Measurements from ENCODE around the gene MYEF2.

The MYEF2 gene

DNA sequence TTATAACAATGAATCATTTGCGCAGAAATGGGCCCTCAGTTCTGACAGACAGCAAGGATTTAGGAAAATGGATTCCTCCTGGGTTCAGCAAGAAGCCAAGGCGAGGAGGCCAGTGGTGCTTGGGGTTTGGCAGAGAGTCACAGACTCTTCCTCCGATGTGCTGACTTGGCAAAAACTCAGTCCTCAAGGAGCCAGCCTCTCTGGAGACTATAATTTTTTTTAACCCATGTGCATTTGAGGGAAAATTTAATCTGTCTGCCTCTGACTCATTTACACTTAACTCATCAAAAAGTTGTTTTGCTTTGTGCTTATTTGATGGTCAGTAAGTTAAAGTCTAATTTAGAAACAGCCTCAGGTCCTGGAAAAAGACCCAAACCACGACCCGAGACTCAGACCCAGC lies 91.5 kb downstream of the MYEF2 start:
- Histone ChIP-seq H3K27me3 (replicated peaks; ENCODE audit: control insufficient read depth, insufficient read depth, low read length) (peaks cover 24% of the 10 kb centered on the region), H3K9me3 (ENCODE audit: control insufficient read depth, low read length) (no peaks in the 10 kb centered on the region), H3K4me1 (ENCODE audit: control insufficient read depth, insufficient read depth, low read length) (peaks cover 39% of the 10 kb centered on the region), H3K36me3 (ENCODE audit: control insufficient read depth, insufficient read depth, low read length, severe bottlenecking) (no peaks in the 10 kb centered on the region), H3K9ac (ENCODE audit: low read length) (no peak overlapping the region), H3K4me3 (ENCODE audit: low read length) (no peak overlapping the region)
- peak; percentile 21 for DNase-seq (ENCODE audit: low read depth)

DNA sequence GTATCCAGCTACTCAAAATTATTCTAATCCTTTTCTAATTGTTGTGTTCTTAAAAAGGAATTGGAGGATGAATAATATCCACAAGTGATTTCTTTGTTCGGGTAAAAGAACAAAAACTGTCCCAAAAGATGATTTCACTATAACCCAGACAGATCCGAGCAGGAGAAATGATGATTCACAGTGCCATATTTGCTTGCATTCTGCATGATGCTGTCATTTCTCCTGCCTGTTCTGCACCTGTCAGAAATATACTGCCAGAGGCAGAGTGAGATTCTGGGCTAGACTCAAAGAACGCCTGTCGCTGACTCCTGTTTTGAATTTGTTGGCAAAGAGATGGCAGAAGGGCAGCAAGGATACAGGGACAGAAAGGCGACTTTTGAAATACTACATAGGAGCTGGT lies 92.0 kb downstream of the MYEF2 start:
- no peaks in the 10 kb centered on the region for H3K9me3 ChIP-seq (ENCODE audit: control insufficient read depth, low read length)
- H3K27me3 ChIP-seq (replicated peaks; ENCODE audit: control insufficient read depth, insufficient read depth, low read length), result peaks cover 24% of the 10 kb centered on the region
- peaks cover 39% of the 10 kb centered on the region for H3K4me1 ChIP-seq (ENCODE audit: control insufficient read depth, insufficient read depth, low read length)
- no peak overlapping the region for H3K4me3 ChIP-seq (ENCODE audit: low read length)
- peak; percentile 14 for DNase-seq (ENCODE audit: low read depth)
- no peak overlapping the region for H3K9ac ChIP-seq (ENCODE audit: low read length)
- H3K36me3 ChIP-seq (ENCODE audit: control insufficient read depth, insufficient read depth, low read length, severe bottlenecking), result no peaks in the 10 kb centered on the region

DNA sequence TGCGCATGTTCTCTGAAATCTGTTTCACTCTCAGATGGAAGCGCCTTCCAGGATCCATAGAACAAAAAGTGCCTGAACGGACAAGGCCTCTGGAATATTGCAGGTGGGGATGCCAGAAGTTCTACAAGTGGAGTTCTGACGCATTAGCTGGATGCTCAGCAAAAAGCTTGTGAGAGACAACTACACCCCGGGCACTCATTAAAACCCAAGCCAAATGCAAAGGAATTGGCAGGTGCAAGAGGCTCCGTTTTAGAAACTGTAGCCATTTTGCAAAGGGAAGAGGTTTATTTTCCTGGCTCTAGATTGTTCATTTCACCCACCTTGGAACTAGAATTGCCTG lies 92.5 kb downstream of the MYEF2 start:
- Histone ChIP-seq H3K27me3 (replicated peaks; ENCODE audit: control insufficient read depth, insufficient read depth, low read length) (peaks cover 18% of the 10 kb centered on the region), H3K4me1 (ENCODE audit: control insufficient read depth, insufficient read depth, low read length) (peaks cover 34% of the 10 kb centered on the region), H3K9ac (ENCODE audit: low read length) (no peak overlapping the region), H3K9me3 (ENCODE audit: control insufficient read depth, low read length) (no peaks in the 10 kb centered on the region), H3K4me3 (ENCODE audit: low read length) (no peak overlapping the region), H3K36me3 (ENCODE audit: control insufficient read depth, insufficient read depth, low read length, severe bottlenecking) (no peaks in the 10 kb centered on the region)
- DNase-seq (ENCODE audit: low read depth), result no peak

DNA sequence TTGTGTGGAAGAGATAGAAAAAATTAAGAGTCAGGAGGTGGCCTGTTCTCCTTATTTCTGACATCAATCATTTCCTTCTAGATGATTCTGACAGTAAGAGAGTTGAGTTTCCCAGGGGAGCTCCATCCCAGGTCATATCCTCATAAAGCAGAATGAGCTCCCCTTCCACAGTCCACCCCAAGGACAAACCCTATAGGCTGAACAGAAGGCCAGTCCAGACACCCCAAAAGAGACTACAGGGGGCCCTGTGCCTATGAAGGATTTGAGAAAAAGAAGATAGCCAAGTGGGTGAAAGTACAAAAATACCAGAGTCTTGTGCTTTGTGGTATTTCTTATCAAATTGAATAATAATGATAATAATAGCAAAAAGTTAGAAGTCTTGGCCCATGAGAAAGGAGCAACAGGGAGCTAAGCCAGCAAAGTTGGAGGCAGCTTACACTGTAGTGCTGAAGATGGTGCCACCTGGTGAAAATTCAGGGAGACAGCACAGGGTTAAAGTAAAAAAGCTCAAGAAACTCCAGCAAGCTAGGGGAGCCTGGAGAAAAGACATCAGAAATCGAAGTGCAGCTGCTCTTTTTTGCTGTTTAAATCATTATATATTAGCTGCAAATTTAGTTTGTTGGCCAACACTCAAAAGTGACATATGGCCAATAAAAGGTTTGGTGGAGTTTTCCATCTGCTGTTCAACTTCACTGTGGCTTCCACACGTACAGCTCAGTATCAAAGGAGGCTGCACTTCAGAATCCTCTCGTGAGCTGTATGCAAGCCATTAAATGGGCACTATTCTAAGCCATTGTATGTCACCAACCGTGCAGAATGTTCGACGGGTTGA lies 93.1 kb downstream of the MYEF2 start:
- Histone ChIP-seq H3K27me3 (replicated peaks; ENCODE audit: control insufficient read depth, insufficient read depth, low read length) (peaks cover 18% of the 10 kb centered on the region), H3K4me3 (ENCODE audit: low read length) (no peak overlapping the region), H3K36me3 (ENCODE audit: control insufficient read depth, insufficient read depth, low read length, severe bottlenecking) (no peaks in the 10 kb centered on the region), H3K4me1 (ENCODE audit: control insufficient read depth, insufficient read depth, low read length) (peaks cover 30% of the 10 kb centered on the region), H3K9ac (ENCODE audit: low read length) (no peak overlapping the region), H3K9me3 (ENCODE audit: control insufficient read depth, low read length) (no peaks in the 10 kb centered on the region)
- no peak for DNase-seq (ENCODE audit: low read depth)
